GM19351 (cell line): Measurements from ENCODE around the gene GAB4.
"Not testable (repeated sequence)": the region's sequence is repeated elsewhere in the genome, so short reads cannot be mapped to it uniquely, and the experiment has no call there.

Experiments used
- ATAC-seq: cut with Tn5 transposase; IDR thresholded peaks from one replicate; pipeline ENCODE4 v1.9.1; 2021; ENCODE audit warnings: mild to moderate bottlenecking, moderate library complexity; ENCODE audit not compliant: unreplicated experiment

The GAB4 gene

DNA sequence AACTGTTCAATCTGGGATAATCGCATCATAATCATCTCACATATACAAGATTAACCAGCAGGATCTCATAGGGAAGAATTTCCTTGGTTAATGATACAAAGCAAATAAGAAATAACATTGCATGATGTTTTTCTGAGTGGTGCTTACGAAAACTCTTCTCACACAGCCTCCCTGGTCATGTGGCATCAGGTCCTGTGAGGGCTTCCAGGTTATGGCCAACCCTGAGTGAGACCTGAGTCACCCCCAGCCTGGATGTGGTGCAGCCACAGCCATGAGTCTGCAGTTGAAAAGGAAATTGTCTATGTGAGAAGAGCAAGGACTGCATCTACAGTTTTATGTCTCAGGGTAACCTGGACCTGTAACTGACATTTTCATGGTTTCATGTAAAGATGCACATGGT, 92.3 kb downstream of the GAB4 start:
- ATAC-seq: no peak

DNA sequence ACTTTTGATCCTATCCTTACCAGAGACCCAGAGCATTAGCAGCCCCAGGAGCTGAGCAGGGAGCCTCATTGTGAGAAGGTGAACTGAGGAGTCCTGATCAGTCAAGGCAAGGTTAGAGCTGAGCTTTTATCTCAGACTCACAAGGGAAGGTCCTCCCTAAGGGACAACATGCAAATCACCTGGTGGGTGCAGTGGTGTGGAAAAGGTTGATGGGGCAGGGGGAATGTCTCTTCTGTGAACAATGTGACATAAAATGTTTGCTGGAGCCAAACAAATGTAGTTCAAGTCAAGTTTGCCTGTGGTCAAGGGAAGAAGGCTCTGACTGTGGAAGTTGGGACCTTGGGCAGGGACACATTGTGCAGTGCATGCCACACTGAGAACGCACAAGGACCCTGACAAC, 93.1 kb downstream of the GAB4 start:
- not testable (repeated sequence) for ATAC-seq

DNA sequence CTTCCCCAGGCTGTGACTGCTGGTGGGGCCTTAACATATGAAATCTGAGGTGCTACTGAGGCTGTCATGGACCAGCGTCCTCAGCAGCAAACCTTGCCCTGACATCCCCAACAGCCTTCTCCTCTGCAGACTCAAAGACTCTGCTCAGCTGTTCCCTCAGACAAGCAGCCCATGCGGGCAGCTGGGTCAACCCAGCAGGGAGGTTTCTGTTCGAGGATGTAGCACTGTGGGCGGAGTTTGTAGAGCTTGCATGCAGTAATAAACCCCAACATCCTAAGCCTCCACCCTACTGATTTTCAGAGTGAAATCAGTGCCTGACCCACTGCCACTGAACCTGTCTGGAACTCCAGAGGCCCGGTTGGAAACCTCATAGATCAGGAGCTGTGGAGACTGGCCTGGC, 94.0 kb downstream of the GAB4 start:
- ATAC-seq: no peak

DNA sequence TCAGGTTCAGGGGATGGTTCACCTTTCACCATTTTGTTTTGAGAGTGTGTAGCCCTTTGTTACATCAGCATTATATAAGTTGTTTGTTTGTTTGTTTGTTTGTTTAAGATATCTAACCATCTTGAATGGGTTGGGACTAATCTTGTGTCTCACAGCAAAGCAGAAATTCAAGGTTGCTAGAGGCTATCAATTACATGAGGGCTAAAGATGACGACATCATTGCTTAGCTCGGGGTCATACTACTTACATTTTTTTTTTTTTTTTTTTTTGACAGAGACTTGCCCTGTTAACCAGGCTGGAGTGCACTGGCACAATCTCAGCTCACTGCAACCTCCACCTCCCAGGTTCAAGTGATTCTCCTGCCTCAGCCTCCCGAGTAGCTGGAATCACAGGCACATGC, 95.7 kb downstream of the GAB4 start:
- ATAC-seq: no peak
